ENCODE results near the gene ZNF423. TPM values are rescaled to one million over a fixed set of nuclear protein-coding genes. Genes with fewer than 3 reads are reported as not detected.

Gene ZNF423
- total RNA-seq, 1 donor: 11.6 TPM

DNA sequence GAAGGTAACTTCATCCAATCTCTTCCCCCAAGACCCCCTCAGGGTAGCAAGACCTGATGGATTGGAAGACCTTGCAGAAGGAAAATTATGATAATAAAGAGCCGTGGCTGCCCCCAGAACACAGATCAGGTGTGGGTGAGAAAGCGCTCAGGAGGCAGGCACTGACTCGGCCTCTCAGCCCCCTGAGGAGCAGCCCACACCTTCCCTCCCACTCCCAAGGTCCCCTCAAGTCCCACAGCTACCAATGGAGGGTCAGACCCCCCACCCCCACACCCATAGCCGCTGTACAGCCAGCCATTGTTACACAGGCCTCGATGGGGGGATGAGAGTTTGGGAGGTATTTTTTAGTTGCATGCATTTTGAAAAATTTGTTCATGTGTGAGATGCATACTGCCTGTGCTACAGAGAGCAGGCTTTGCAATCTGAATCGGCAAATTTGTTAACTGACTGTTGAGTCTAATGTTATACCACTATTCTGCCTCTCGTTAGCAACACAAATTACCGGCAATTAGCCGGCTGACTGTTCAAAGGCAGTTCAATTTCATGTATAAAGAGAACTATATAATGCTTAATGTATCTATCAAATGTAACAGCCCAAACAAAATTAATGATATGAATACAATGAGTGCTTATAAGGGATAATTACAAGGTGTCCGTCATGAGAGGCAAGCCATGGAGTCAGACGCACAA, 270.6 kb downstream of the ZNF423 start:
- Histone ChIP-seq H3K36me3 (ENCODE audit: insufficient read depth, low read length) (no peaks in the 10 kb centered on the region), H3K4me2 (ENCODE audit: insufficient read depth, low read length) (no peak overlapping the region), H4K20me1 (ENCODE audit: insufficient read depth, low read length) (peaks cover 4% of the 10 kb centered on the region), H3K27ac (ENCODE audit: low read depth, low read length) (no peak overlapping the region), H3K9me3 (ENCODE audit: low read depth, low read length) (no peaks in the 10 kb centered on the region), H3K79me2 (ENCODE audit: insufficient read depth, low read length) (no peaks in the 10 kb centered on the region), H3K27me3 (ENCODE audit: insufficient read depth, low read length) (no peaks in the 10 kb centered on the region), H2AFZ (ENCODE audit: low read length) (no peak overlapping the region), H3K4me1 (ENCODE audit: insufficient read depth, low read length) (peaks cover 3% of the 10 kb centered on the region), H3K4me3 (ENCODE audit: insufficient read depth, low read length) (no peak overlapping the region)
- no peak for DNase-seq (ENCODE audit: insufficient read length, low spot score, missing footprints)
- TF ChIP-seq, protein P1, sequence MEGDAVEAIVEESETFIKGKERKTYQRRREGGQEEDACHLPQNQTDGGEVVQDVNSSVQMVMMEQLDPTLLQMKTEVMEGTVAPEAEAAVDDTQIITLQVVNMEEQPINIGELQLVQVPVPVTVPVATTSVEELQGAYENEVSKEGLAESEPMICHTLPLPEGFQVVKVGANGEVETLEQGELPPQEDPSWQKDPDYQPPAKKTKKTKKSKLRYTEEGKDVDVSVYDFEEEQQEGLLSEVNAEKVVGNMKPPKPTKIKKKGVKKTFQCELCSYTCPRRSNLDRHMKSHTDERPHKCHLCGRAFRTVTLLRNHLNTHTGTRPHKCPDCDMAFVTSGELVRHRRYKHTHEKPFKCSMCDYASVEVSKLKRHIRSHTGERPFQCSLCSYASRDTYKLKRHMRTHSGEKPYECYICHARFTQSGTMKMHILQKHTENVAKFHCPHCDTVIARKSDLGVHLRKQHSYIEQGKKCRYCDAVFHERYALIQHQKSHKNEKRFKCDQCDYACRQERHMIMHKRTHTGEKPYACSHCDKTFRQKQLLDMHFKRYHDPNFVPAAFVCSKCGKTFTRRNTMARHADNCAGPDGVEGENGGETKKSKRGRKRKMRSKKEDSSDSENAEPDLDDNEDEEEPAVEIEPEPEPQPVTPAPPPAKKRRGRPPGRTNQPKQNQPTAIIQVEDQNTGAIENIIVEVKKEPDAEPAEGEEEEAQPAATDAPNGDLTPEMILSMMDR (IDR thresholded peaks at IDR 0.05; ENCODE audit: extremely low read depth, low read depth, low read length): no peak

DNA sequence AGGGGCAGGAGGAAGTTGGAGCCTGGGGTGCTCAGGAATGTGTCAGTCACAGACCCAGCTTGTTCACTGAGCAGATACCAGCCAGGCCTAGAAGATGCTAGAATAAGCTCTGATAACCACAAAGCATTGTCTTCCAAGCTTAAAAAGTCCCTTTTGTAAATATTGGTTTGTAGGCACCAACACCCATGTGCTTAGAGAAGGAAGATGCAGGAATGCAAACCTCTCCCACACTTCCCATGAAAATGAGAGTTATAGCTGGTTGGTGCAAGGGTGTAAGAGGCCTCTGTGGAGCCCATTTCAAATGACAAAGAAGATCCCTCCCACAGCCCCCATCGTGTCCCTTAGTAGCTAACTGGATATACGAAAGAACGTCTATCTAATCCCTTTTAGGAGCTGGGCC, 272.0 kb downstream of the ZNF423 start:
- H3K36me3 ChIP-seq (ENCODE audit: insufficient read depth, low read length): no peaks in the 10 kb centered on the region
- no peak overlapping the region for H3K4me3 ChIP-seq (ENCODE audit: insufficient read depth, low read length)
- H3K4me1 ChIP-seq (ENCODE audit: insufficient read depth, low read length): peaks cover 3% of the 10 kb centered on the region
- H3K4me2 ChIP-seq (ENCODE audit: insufficient read depth, low read length): no peak overlapping the region
- no peaks in the 10 kb centered on the region for H3K79me2 ChIP-seq (ENCODE audit: insufficient read depth, low read length)
- H3K9me3 ChIP-seq (ENCODE audit: low read depth, low read length): no peaks in the 10 kb centered on the region
- H3K27me3 ChIP-seq (ENCODE audit: insufficient read depth, low read length): no peaks in the 10 kb centered on the region
- no peak overlapping the region for H2AFZ ChIP-seq (ENCODE audit: low read length)
- H3K27ac ChIP-seq (ENCODE audit: low read depth, low read length): no peak overlapping the region
- no peak for DNase-seq (ENCODE audit: insufficient read length, low spot score, missing footprints)
- TF ChIP-seq, protein P1 (IDR thresholded peaks at IDR 0.05; ENCODE audit: extremely low read depth, low read depth, low read length): no peak
- H4K20me1 ChIP-seq (ENCODE audit: insufficient read depth, low read length): peaks cover 4% of the 10 kb centered on the region

DNA sequence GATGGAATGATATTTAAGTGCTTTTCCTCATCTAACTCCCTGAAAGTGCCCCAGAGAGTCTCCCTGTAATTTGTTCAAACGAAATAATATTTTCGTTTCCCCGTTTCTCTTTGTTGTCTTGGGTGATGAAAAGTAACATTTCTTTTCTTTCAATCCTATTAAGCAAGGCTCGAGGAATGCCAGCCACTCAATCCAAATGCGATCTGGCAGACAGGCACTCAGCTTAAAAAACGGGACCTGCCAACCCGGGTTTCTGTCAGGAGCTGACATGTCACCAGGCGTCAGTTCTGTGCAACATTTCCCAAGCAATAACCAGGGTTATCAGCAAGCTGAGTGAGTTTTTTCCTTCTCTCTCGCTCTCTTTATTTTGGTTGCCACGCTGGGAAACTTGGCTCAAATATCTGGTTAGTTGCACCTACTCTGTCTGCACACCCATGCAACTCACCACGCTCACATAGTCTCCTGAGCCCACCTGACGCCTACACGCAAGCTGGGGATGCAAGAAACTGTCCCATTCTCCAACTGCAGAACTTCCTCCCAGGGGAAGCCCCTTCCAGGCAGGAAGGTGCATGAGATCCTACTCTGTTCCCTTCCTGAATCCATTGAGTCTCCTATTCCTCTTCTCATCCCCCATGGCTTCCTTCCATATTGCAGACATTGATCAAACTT, 274.1 kb downstream of the ZNF423 start:
- Histone ChIP-seq H4K20me1 (ENCODE audit: insufficient read depth, low read length) (peaks cover 4% of the 10 kb centered on the region), H2AFZ (ENCODE audit: low read length) (no peak overlapping the region), H3K4me3 (ENCODE audit: insufficient read depth, low read length) (no peak overlapping the region), H3K27ac (ENCODE audit: low read depth, low read length) (no peak overlapping the region), H3K4me1 (ENCODE audit: insufficient read depth, low read length) (peaks cover 3% of the 10 kb centered on the region), H3K4me2 (ENCODE audit: insufficient read depth, low read length) (no peak overlapping the region), H3K27me3 (ENCODE audit: insufficient read depth, low read length) (no peaks in the 10 kb centered on the region), H3K9me3 (ENCODE audit: low read depth, low read length) (no peaks in the 10 kb centered on the region), H3K36me3 (ENCODE audit: insufficient read depth, low read length) (no peaks in the 10 kb centered on the region), H3K79me2 (ENCODE audit: insufficient read depth, low read length) (no peaks in the 10 kb centered on the region)
- TF ChIP-seq, protein P1 (IDR thresholded peaks at IDR 0.05; ENCODE audit: extremely low read depth, low read depth, low read length): no peak
- DNase-seq (ENCODE audit: insufficient read length, low spot score, missing footprints): no peak

DNA sequence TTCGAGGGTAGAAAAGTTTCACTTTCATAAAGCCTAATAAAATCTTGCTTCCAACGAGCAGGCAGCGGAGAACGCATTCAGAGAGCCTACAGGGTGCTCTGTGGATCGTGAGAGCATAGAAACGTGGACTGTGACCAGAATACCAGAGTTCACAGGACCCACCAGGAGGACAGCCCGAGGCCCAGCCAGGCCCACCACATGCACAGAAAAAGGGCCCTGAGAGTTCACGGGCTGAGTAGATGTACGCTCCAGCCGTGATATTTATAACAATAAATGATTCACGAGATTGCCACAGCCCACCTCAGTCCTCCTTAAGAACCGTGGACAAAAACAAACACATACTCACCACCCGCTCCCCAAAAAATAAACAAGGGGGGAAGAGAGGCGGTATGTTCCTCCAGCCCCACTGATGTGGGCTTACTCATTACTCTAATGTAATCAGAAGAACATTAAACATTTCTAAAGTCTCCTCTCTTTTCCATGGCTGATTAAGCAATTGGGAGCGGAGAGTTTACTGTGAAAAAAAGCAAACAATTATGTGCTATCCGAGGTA, 275.1 kb downstream of the ZNF423 start:
- peaks cover 3% of the 10 kb centered on the region for H3K4me1 ChIP-seq (ENCODE audit: insufficient read depth, low read length)
- peak overlapping the region; percentile 57 for H3K4me3 ChIP-seq (ENCODE audit: insufficient read depth, low read length)
- H3K27ac ChIP-seq (ENCODE audit: low read depth, low read length): no peak overlapping the region
- no peaks in the 10 kb centered on the region for H3K36me3 ChIP-seq (ENCODE audit: insufficient read depth, low read length)
- TF ChIP-seq, protein P1 (IDR thresholded peaks at IDR 0.05; ENCODE audit: extremely low read depth, low read depth, low read length): no peak
- peak overlapping the region; percentile 62 for H2AFZ ChIP-seq (ENCODE audit: low read length)
- H3K79me2 ChIP-seq (ENCODE audit: insufficient read depth, low read length): no peaks in the 10 kb centered on the region
- peak overlapping the region; percentile 76 for H3K4me2 ChIP-seq (ENCODE audit: insufficient read depth, low read length)
- DNase-seq (ENCODE audit: insufficient read length, low spot score, missing footprints): no peak
- no peaks in the 10 kb centered on the region for H3K9me3 ChIP-seq (ENCODE audit: low read depth, low read length)
- no peaks in the 10 kb centered on the region for H3K27me3 ChIP-seq (ENCODE audit: insufficient read depth, low read length)
- H4K20me1 ChIP-seq (ENCODE audit: insufficient read depth, low read length): peaks cover 4% of the 10 kb centered on the region
